ENCODE results near the gene SPN.
A peak's percentile ranks its signal among the peaks of the same experiment; 100 is the strongest.
"Not testable (repeated sequence)": the region's sequence is repeated elsewhere in the genome, so short reads cannot be mapped to it uniquely, and the experiment has no call there.

Gene SPN

GRCh38 chr16:29663016-29663806 is at the start of gene SPN:
Gene SPN, plus strand, starts transcription at chr16:29663247. Its CDS starts 482 bp downstream, at chr16:29663729.
- H3K27ac Mint-ChIP-seq, result peak within 1 kb of the TSS; percentile 92
- H3K9me3 Mint-ChIP-seq, result no peaks in the 10 kb centered on the region
- H3K27me3 Mint-ChIP-seq, result no peaks in the 10 kb centered on the region
- peak within 1 kb of the TSS; percentile 89 for H3K4me3 Mint-ChIP-seq
- peaks cover 80% of the 10 kb centered on the region for H3K4me1 Mint-ChIP-seq (ENCODE audit: low read depth)
- intact Hi-C loops (cut with micrococcal nuclease), result no loop called here
- peaks cover 53% of the 10 kb centered on the region for H3K36me3 Mint-ChIP-seq (ENCODE audit: low read depth)

- Mint-ChIP-seq H3K36me3 (ENCODE audit: low read depth) (peaks cover 17% of the 10 kb centered on the region), H3K4me1 (ENCODE audit: low read depth) (peaks cover 32% of the 10 kb centered on the region), H3K4me3 (peak overlapping the region; percentile 82), H3K27ac (peak overlapping the region; percentile 88)
- H3K27me3 Mint-ChIP-seq; intact Hi-C loops (cut with micrococcal nuclease); H3K9me3 Mint-ChIP-seq: not testable (repeated sequence)
These were observed 49.6 kb upstream of the SPN start for GRCh38 chr16:29613307-29614057.

GRCh38 chr16:29614691-29615314 is 48.2 kb upstream of the SPN start:
- H3K27ac Mint-ChIP-seq; intact Hi-C loops (cut with micrococcal nuclease); H3K27me3 Mint-ChIP-seq; H3K36me3 Mint-ChIP-seq (ENCODE audit: low read depth); H3K9me3 Mint-ChIP-seq; H3K4me3 Mint-ChIP-seq: not testable (repeated sequence)
- H3K4me1 Mint-ChIP-seq (ENCODE audit: low read depth), result peaks cover 37% of the 10 kb centered on the region

GRCh38 chr16:29616127-29616526 is 46.9 kb upstream of the SPN start:
- H3K36me3 Mint-ChIP-seq (ENCODE audit: low read depth); H3K27ac Mint-ChIP-seq; intact Hi-C loops (cut with micrococcal nuclease); H3K9me3 Mint-ChIP-seq; H3K4me3 Mint-ChIP-seq; H3K27me3 Mint-ChIP-seq: not testable (repeated sequence)
- peaks cover 36% of the 10 kb centered on the region for H3K4me1 Mint-ChIP-seq (ENCODE audit: low read depth)

GRCh38 chr16:29620591-29620990 is 42.5 kb upstream of the SPN start:
- not testable (repeated sequence) for H3K36me3 Mint-ChIP-seq (ENCODE audit: low read depth); H3K27ac Mint-ChIP-seq

GRCh38 chr16:29622738-29623137 is 40.3 kb upstream of the SPN start:
- H3K27ac Mint-ChIP-seq; H3K27me3 Mint-ChIP-seq; intact Hi-C loops (cut with micrococcal nuclease); H3K4me3 Mint-ChIP-seq; H3K9me3 Mint-ChIP-seq; H3K36me3 Mint-ChIP-seq (ENCODE audit: low read depth): not testable (repeated sequence)
- peaks cover 30% of the 10 kb centered on the region for H3K4me1 Mint-ChIP-seq (ENCODE audit: low read depth)

More at GRCh38 chr16:29620591-29620990, 42.5 kb upstream of the SPN start:
- H3K27me3 Mint-ChIP-seq; H3K9me3 Mint-ChIP-seq; intact Hi-C loops (cut with micrococcal nuclease); H3K4me3 Mint-ChIP-seq: not testable (repeated sequence)
- peaks cover 24% of the 10 kb centered on the region for H3K4me1 Mint-ChIP-seq (ENCODE audit: low read depth)

GRCh38 chr16:29623253-29623652 is 39.8 kb upstream of the SPN start:
- H3K27ac Mint-ChIP-seq; H3K9me3 Mint-ChIP-seq; H3K4me3 Mint-ChIP-seq; H3K27me3 Mint-ChIP-seq; intact Hi-C loops (cut with micrococcal nuclease); H3K36me3 Mint-ChIP-seq (ENCODE audit: low read depth): not testable (repeated sequence)
- peaks cover 30% of the 10 kb centered on the region for H3K4me1 Mint-ChIP-seq (ENCODE audit: low read depth)

- H3K9me3 Mint-ChIP-seq; H3K36me3 Mint-ChIP-seq (ENCODE audit: low read depth); intact Hi-C loops (cut with micrococcal nuclease); H3K27me3 Mint-ChIP-seq; H3K4me3 Mint-ChIP-seq: not testable (repeated sequence)
- Mint-ChIP-seq H3K27ac (peak overlapping the region; percentile 20), H3K4me1 (ENCODE audit: low read depth) (peaks cover 28% of the 10 kb centered on the region)
These were observed 37.9 kb upstream of the SPN start for GRCh38 chr16:29625114-29625513.

GRCh38 chr16:29626778-29627331 is 36.2 kb upstream of the SPN start:
- Mint-ChIP-seq H3K4me3 (peak overlapping the region; percentile 58), H3K4me1 (ENCODE audit: low read depth) (peaks cover 28% of the 10 kb centered on the region), H3K27ac (peak overlapping the region; percentile 82)
- H3K27me3 Mint-ChIP-seq; H3K9me3 Mint-ChIP-seq; H3K36me3 Mint-ChIP-seq (ENCODE audit: low read depth); intact Hi-C loops (cut with micrococcal nuclease): not testable (repeated sequence)

- intact Hi-C loops (cut with micrococcal nuclease); H3K9me3 Mint-ChIP-seq; H3K27me3 Mint-ChIP-seq; H3K36me3 Mint-ChIP-seq (ENCODE audit: low read depth); H3K4me3 Mint-ChIP-seq: not testable (repeated sequence)
- Mint-ChIP-seq H3K27ac (peak overlapping the region; percentile 82), H3K4me1 (ENCODE audit: low read depth) (peaks cover 31% of the 10 kb centered on the region)
These were observed 35.4 kb upstream of the SPN start for GRCh38 chr16:29627661-29628075.

- H3K27me3 Mint-ChIP-seq; H3K27ac Mint-ChIP-seq; H3K4me3 Mint-ChIP-seq; intact Hi-C loops (cut with micrococcal nuclease); H3K36me3 Mint-ChIP-seq (ENCODE audit: low read depth); H3K9me3 Mint-ChIP-seq: not testable (repeated sequence)
- peaks cover 37% of the 10 kb centered on the region for H3K4me1 Mint-ChIP-seq (ENCODE audit: low read depth)
These were observed 34.3 kb upstream of the SPN start for GRCh38 chr16:29628707-29629106.

GRCh38 chr16:29629318-29629717 is 33.7 kb upstream of the SPN start:
- H3K4me3 Mint-ChIP-seq; H3K27me3 Mint-ChIP-seq; H3K36me3 Mint-ChIP-seq (ENCODE audit: low read depth); intact Hi-C loops (cut with micrococcal nuclease); H3K9me3 Mint-ChIP-seq; H3K27ac Mint-ChIP-seq: not testable (repeated sequence)
- H3K4me1 Mint-ChIP-seq (ENCODE audit: low read depth), result peaks cover 43% of the 10 kb centered on the region

GRCh38 chr16:29631658-29632057 is 31.4 kb upstream of the SPN start:
- H3K27me3 Mint-ChIP-seq; H3K36me3 Mint-ChIP-seq (ENCODE audit: low read depth); H3K4me3 Mint-ChIP-seq; H3K27ac Mint-ChIP-seq; intact Hi-C loops (cut with micrococcal nuclease); H3K9me3 Mint-ChIP-seq: not testable (repeated sequence)
- H3K4me1 Mint-ChIP-seq (ENCODE audit: low read depth), result peaks cover 45% of the 10 kb centered on the region

GRCh38 chr16:29635902-29636301 is 27.1 kb upstream of the SPN start:
- H3K27me3 Mint-ChIP-seq; H3K9me3 Mint-ChIP-seq; intact Hi-C loops (cut with micrococcal nuclease); H3K4me3 Mint-ChIP-seq; H3K36me3 Mint-ChIP-seq (ENCODE audit: low read depth): not testable (repeated sequence)
- Mint-ChIP-seq H3K27ac (peak overlapping the region; percentile 63), H3K4me1 (ENCODE audit: low read depth) (peaks cover 37% of the 10 kb centered on the region)
